22Rv1 (cell line): ENCODE results near the gene HOXD8.

Experiments
- H3K27ac ChIP-seq: fragments of 450-650 bp; 2 replicates; pipeline ENCODE4 v1.5.1; 2017
- ZFX ChIP-seq: fragments of 450-650 bp; IDR thresholded peaks from 2 replicates; pipeline ENCODE4 v1.6.1; 2017; ENCODE audit warnings: antibody characterized with exemption, borderline replicate concordance
- TF ChIP-seq, protein P1 (sequence below): fragments of 450-650 bp; IDR thresholded peaks from 2 replicates; pipeline ENCODE4 v1.5.1; 2017; ENCODE audit warnings: mild to moderate bottlenecking

HOXD8 gene

GRCh38 chr2:176111309-176111663, 18.2 kb upstream of the HOXD8 start:
- TF ChIP-seq, protein P1, sequence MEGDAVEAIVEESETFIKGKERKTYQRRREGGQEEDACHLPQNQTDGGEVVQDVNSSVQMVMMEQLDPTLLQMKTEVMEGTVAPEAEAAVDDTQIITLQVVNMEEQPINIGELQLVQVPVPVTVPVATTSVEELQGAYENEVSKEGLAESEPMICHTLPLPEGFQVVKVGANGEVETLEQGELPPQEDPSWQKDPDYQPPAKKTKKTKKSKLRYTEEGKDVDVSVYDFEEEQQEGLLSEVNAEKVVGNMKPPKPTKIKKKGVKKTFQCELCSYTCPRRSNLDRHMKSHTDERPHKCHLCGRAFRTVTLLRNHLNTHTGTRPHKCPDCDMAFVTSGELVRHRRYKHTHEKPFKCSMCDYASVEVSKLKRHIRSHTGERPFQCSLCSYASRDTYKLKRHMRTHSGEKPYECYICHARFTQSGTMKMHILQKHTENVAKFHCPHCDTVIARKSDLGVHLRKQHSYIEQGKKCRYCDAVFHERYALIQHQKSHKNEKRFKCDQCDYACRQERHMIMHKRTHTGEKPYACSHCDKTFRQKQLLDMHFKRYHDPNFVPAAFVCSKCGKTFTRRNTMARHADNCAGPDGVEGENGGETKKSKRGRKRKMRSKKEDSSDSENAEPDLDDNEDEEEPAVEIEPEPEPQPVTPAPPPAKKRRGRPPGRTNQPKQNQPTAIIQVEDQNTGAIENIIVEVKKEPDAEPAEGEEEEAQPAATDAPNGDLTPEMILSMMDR, result peak; percentile 78
- TF ChIP-seq ZFX, result no peak
- no peak overlapping the region for H3K27ac ChIP-seq

- H3K27ac ChIP-seq, result no peak overlapping the region
These were observed 17.6 kb upstream of the HOXD8 start for GRCh38 chr2:176111846-176112374.

DNA sequence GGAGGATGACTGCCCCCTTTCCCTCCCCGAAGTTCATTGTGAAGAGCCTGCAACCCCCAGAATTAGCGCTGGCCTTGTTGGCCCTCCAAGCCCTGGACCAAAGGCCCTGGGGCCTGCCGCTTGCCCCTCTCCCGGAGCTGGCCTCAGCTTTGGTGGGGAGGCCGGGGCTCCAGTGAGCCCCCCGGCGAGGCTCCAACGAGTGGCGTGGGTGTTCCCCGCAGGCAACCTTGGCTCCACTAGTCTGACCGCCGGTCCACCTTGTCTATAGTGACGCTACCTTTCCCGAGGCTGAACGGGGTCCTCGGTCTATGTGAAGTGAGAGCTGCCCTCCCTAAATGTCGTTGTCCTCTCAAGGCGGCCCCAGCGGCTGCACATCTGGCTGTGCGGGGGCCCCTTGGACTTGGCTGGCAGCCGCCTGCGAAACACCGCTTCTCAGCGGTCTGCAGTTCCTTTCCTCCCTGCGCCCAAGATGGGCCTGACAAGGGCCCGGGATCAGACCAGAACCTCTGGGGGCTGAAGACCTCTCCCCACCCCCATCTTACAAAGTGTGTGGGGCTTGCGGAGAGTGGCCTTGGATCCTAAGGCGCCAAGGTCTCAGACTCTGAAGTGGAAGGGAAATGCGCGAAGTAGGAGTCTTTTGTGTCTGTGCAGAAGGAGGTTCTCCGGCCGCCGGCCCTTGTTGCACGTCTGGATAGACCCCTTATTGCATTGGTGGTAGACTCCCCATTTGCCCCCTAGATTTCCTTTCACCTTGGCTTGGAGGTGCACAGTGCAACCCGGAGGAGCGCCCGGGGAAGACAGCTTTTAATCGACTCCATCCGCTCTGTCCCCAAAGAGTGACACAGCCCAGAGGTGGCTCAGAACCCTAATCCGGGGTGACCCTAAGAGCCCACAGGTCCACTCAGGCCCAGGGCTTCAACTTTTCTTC, 16.9 kb upstream of the HOXD8 start:
- no peak for TF ChIP-seq ZFX
- TF ChIP-seq, protein P1, result no peak
- no peak overlapping the region for H3K27ac ChIP-seq

More at GRCh38 chr2:176111846-176112374, 17.6 kb upstream of the HOXD8 start:
- TF ChIP-seq ZFX, result no peak
- TF ChIP-seq, protein P1, result no peak

GRCh38 chr2:176114120-176114929, 15.2 kb upstream of the HOXD8 start:
- TF ChIP-seq, protein P1, result no peak
- no peak overlapping the region for H3K27ac ChIP-seq

DNA sequence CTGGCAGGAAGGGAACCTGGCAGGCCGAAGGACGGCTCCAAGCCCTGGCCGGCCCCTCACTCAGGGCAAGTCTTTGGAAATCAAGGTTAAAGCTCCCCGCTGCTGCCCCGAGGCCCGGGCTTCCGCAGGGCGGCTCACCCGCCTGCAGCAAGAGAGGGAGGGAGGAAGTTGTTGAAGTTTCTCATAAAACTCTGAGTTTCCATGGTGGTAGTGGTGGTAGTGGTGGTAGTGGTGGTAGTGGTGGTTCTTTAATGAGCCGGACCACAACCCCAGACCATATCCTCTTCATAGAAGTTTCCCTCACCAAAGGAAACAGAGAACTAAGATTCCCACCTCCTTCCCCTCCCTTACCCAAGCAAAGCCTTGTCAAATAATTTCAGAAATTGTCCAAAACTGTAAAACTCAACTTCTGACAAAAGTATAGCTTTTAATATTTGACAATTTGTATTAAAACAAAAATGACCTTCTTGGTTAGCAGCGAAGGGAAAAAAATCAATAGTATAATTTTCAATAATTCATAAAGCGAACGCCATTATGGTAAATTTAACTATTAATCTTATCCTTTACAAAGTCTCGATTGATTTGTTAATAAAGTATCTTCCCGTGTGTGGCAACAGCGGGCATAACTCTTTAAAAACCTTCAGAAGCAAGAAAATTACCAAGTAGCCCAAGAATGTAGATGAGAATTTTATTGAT, 14.4 kb upstream of the HOXD8 start:
- no peak for TF ChIP-seq ZFX
- TF ChIP-seq, protein P1, result no peak
- H3K27ac ChIP-seq, result no peak overlapping the region

- H3K27ac ChIP-seq, result no peak within 1 kb of the TSS
- no peak for TF ChIP-seq ZFX
- TF ChIP-seq, protein P1, result no peak
These were observed 13.4 kb upstream of the HOXD8 start, which contains the start of gene HOXD10 for GRCh38 chr2:176115883-176116813. Gene HOXD10, plus strand, starts transcription at chr2:176116778. Its CDS starts 56 bp downstream, at chr2:176116834.
